Measurements from ENCODE around the gene LGALS3BP. TPM values are rescaled to one million over a fixed set of nuclear protein-coding genes. Genes with fewer than 3 reads are reported as not detected.

LGALS3BP gene
- total RNA-seq, 1 experiment from 2014 or later = 361 TPM

DNA sequence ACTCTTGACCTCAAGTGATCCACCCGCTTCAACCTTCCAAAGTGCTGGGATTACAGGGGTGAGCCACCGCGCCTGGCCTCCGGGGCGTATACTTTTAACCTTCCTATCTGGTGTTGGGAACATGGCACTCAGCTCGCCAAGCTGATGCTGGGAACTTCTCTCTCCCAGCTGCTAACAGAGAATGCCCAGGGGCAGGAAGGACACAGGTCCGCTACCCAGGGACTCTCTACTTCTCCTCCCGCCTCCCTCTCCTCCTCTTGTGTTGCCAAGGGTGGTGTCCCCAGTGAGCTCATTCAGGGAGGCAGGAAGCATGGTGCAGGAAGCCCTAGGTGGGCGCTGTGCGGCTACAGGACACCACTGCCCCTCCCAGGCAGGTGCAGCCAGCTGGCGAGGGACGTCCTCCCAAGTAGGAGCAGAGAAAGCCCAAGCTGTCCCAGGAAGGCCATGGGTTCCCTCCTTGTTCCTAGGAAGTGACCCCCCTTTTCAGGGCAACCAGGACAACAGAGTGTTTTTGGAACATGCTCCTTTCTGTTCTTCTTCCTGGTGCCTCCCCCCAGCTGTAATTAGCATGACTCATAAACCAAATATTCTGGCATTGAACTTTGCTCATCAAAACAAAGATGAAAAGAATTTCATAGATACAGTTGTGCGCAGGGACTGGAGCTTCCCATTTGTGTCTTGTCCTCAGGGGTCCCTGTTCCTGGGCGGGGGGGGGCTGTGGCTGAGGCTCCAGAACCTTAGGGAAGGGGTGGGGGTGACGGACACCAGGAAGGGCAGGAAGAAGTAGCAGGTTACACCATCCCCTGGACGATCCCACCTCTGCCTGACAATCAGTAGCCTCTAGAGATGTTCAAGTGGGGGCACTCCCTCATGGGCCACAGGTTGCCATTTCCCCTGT, 46.9 kb upstream of the LGALS3BP start:
- Histone ChIP-seq H3K27me3 (ENCODE audit: control insufficient read depth, insufficient read depth, low read length) (peaks cover 28% of the 10 kb centered on the region), H3K27ac (ENCODE audit: low read length) (no peak overlapping the region), H3K9me3 (ENCODE audit: control insufficient read depth, insufficient read depth, low read depth, low read length) (no peaks in the 10 kb centered on the region), H3K4me3 (ENCODE audit: low read depth in 2 of 2, low read length in 2 of 2) (no peak overlapping the region), H3K36me3 (ENCODE audit: control insufficient read depth, insufficient read depth, low read length) (no peaks in the 10 kb centered on the region; the same call in 1 of the 2 replicates), H3K4me1 (ENCODE audit: control insufficient read depth, insufficient read depth, low read length) (peaks cover 21% of the 10 kb centered on the region)
- no TSS peak for BruUV-seq (replicated peaks)
- POLR2A ChIA-PET = no interaction called here
- ATAC-seq = no peak
- DNase-seq (ENCODE audit: low read depth, low spot score) = no peak
- TF ChIP-seq, protein P1, sequence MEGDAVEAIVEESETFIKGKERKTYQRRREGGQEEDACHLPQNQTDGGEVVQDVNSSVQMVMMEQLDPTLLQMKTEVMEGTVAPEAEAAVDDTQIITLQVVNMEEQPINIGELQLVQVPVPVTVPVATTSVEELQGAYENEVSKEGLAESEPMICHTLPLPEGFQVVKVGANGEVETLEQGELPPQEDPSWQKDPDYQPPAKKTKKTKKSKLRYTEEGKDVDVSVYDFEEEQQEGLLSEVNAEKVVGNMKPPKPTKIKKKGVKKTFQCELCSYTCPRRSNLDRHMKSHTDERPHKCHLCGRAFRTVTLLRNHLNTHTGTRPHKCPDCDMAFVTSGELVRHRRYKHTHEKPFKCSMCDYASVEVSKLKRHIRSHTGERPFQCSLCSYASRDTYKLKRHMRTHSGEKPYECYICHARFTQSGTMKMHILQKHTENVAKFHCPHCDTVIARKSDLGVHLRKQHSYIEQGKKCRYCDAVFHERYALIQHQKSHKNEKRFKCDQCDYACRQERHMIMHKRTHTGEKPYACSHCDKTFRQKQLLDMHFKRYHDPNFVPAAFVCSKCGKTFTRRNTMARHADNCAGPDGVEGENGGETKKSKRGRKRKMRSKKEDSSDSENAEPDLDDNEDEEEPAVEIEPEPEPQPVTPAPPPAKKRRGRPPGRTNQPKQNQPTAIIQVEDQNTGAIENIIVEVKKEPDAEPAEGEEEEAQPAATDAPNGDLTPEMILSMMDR (IDR thresholded peaks at IDR 0.05) = no peak
- no peak for TF ChIP-seq TCF7L2 (IDR thresholded peaks at IDR 0.05; ENCODE audit: low read depth, low read length)
- no peak for TF ChIP-seq REST (IDR thresholded peaks at IDR 0.05; ENCODE audit: insufficient read depth in 1 of 2, low read depth in 2 of 2, low read length in 1 of 2)
- TF ChIP-seq SIN3A (IDR thresholded peaks at IDR 0.05; ENCODE audit: borderline replicate concordance, insufficient read depth, low read depth, low read length) = no peak
- no peak for TF ChIP-seq POLR2AphosphoS5 (IDR thresholded peaks at IDR 0.05; ENCODE audit: low read depth, low read length)
- intact Hi-C loops (cut with micrococcal nuclease; ENCODE audit: unreplicated experiment) (no loop called here), in situ Hi-C loops (cut with HindIII; ENCODE audit: low pct_unique_long_range_greater_than_20kb, low sequenced_read_pairs) (no loop called here)
- CTCF ChIA-PET = interaction anchor here (0.6 to 1.1 kb wide), 3 partner anchors 19 to 362 kb away, joined by 4 to 12 read pairs (median 11); no protein-coding TSS in a partner anchor

- no peak overlapping the region for H3K27ac ChIP-seq (ENCODE audit: low read length)
- no peak for DNase-seq (ENCODE audit: low read depth, low spot score)
- POLR2A ChIA-PET = no interaction called here
- ATAC-seq = no peak
- H3K9me3 ChIP-seq (ENCODE audit: control insufficient read depth, insufficient read depth, low read depth, low read length) = no peaks in the 10 kb centered on the region
- no peaks in the 10 kb centered on the region; the same call in 1 of the 2 replicates for H3K36me3 ChIP-seq (ENCODE audit: control insufficient read depth, insufficient read depth, low read length)
- H3K27me3 ChIP-seq (ENCODE audit: control insufficient read depth, insufficient read depth, low read length) = peaks cover 35% of the 10 kb centered on the region
- peaks cover 21% of the 10 kb centered on the region for H3K4me1 ChIP-seq (ENCODE audit: control insufficient read depth, insufficient read depth, low read length)
- intact Hi-C loops (cut with micrococcal nuclease; ENCODE audit: unreplicated experiment) = no loop called here
- in situ Hi-C loops (cut with HindIII; ENCODE audit: low pct_unique_long_range_greater_than_20kb, low sequenced_read_pairs) = no loop called here
- CTCF ChIA-PET = no interaction called here
- TF ChIP-seq TCF7L2 (IDR thresholded peaks at IDR 0.05; ENCODE audit: low read depth, low read length) (no peak), REST (IDR thresholded peaks at IDR 0.05; ENCODE audit: insufficient read depth in 1 of 2, low read depth in 2 of 2, low read length in 1 of 2) (no peak), POLR2AphosphoS5 (IDR thresholded peaks at IDR 0.05; ENCODE audit: low read depth, low read length) (no peak), SIN3A (IDR thresholded peaks at IDR 0.05; ENCODE audit: borderline replicate concordance, insufficient read depth, low read depth, low read length) (no peak)
- TF ChIP-seq, protein P1 (IDR thresholded peaks at IDR 0.05) = no peak
- BruUV-seq (replicated peaks) = no TSS peak
- H3K4me3 ChIP-seq (ENCODE audit: low read depth in 2 of 2, low read length in 2 of 2) = peak overlapping the region; percentile 52 to 56; a peak in 3 of 4 replicates
Measured at GRCh38 chr17:79024901-79025737, 45.4 kb upstream of the LGALS3BP start.

Data from Panc1 (cell line).